Measurements from ENCODE around the gene PCID2. TPM values are rescaled to one million over a fixed set of nuclear protein-coding genes. Genes with fewer than 3 reads are reported as not detected.
A peak's percentile ranks its signal among the peaks of the same experiment; 100 is the strongest.

PCID2 gene
- total and polyA plus RNA-seq, 2 of the 13 experiments (the other 11 are each of a cell fraction or from before 2014, with no cell fraction given) = 65.0 to 111 TPM

GRCh38 chr13:113183450-113184129, 24.9 kb downstream of the PCID2 start (continued):
- no peak for TF ChIP-seq SP2 (CRISPR knock-in tag; IDR thresholded peaks at IDR 0.05)
- TF ChIP-seq PPARG (CRISPR knock-in tag; conservative IDR thresholded peaks at IDR 0.05) = peak; percentile 48; the same call in 1 of the 2 replicates
- TF ChIP-seq FOSL2 (CRISPR knock-in tag; IDR thresholded peaks at IDR 0.05) = peak; percentile 78
- TF ChIP-seq AHDC1 (CRISPR knock-in tag; IDR thresholded peaks at IDR 0.05; ENCODE audit: borderline replicate concordance) = 0 out of 2 replicates have a peak, but pooled peaks have one; percentile 60
- TF ChIP-seq ZFP1 (CRISPR knock-in tag; IDR thresholded peaks at IDR 0.05) = no peak
- no peak for TF ChIP-seq PRPF4 (IDR thresholded peaks at IDR 0.05; ENCODE audit: low read depth, low read length, poor library complexity, severe bottlenecking)
- TF ChIP-seq CSRNP2 (CRISPR knock-in tag; conservative IDR thresholded peaks at IDR 0.05; ENCODE audit: low read depth) = no peak
- TF ChIP-seq ZNF260 (CRISPR knock-in tag; IDR thresholded peaks at IDR 0.05; ENCODE audit: borderline replicate concordance, low read depth) = no peak
- no peak for TF ChIP-seq ZNF720 (CRISPR knock-in tag; IDR thresholded peaks at IDR 0.05)
- TF ChIP-seq HNRNPLL (IDR thresholded peaks at IDR 0.05; ENCODE audit: low read depth, low read length, poor library complexity, severe bottlenecking) = no peak
- TF ChIP-seq ARNT (IDR thresholded peaks at IDR 0.05) = no peak
- TF ChIP-seq ZC3H13 (CRISPR knock-in tag; IDR thresholded peaks at IDR 0.05) = no peak
- TF ChIP-seq ZNF577 (CRISPR knock-in tag; IDR thresholded peaks at IDR 0.05; ENCODE audit: borderline replicate concordance, low read depth) = no peak
- TF ChIP-seq SOX6 (IDR thresholded peaks at IDR 0.05) = no peak
- TF ChIP-seq SOX6 (CRISPR knock-in tag; IDR thresholded peaks at IDR 0.05) = peak; percentile 96
- peak; percentile 63 for TF ChIP-seq BCL6 (CRISPR knock-in tag; IDR thresholded peaks at IDR 0.05)
- no peak for TF ChIP-seq ZNF20 (CRISPR knock-in tag; IDR thresholded peaks at IDR 0.05)
- TF ChIP-seq TBL1XR1 (IDR thresholded peaks at IDR 0.05; ENCODE audit: borderline replicate concordance, low read length, partially characterized antibody) = peak; percentile 28
- TF ChIP-seq KDM6A (CRISPR knock-in tag; IDR thresholded peaks at IDR 0.05; ENCODE audit: low read depth) = 0 out of 2 replicates have a peak, but pooled peaks have one; percentile 37
- TF ChIP-seq ZNF703 (CRISPR knock-in tag; IDR thresholded peaks at IDR 0.05; ENCODE audit: borderline replicate concordance) = no peak
- TF ChIP-seq CTCF (CRISPR knock-in tag; IDR thresholded peaks at IDR 0.05) = no peak
- peak; percentile 87 for TF ChIP-seq ESRRA (CRISPR knock-in tag; IDR thresholded peaks at IDR 0.05; ENCODE audit: low read depth)
- TF ChIP-seq RBM39 (IDR thresholded peaks at IDR 0.05; ENCODE audit: low read depth, low read length, poor library complexity, severe bottlenecking) = no peak

Data from HepG2 (cell line).